GM18511 (cell line): ENCODE measurements around the gene TEFM.
"Not testable (repeated sequence)": the region's sequence is repeated elsewhere in the genome, so short reads cannot be mapped to it uniquely, and the experiment has no call there.

ENCODE experiments used
- ATAC-seq: cut with Tn5 transposase; IDR thresholded peaks from one replicate; pipeline ENCODE4 v1.9.1; 2021; ENCODE audit warnings: mild to moderate bottlenecking, moderate library complexity; ENCODE audit not compliant: unreplicated experiment

TEFM gene

DNA sequence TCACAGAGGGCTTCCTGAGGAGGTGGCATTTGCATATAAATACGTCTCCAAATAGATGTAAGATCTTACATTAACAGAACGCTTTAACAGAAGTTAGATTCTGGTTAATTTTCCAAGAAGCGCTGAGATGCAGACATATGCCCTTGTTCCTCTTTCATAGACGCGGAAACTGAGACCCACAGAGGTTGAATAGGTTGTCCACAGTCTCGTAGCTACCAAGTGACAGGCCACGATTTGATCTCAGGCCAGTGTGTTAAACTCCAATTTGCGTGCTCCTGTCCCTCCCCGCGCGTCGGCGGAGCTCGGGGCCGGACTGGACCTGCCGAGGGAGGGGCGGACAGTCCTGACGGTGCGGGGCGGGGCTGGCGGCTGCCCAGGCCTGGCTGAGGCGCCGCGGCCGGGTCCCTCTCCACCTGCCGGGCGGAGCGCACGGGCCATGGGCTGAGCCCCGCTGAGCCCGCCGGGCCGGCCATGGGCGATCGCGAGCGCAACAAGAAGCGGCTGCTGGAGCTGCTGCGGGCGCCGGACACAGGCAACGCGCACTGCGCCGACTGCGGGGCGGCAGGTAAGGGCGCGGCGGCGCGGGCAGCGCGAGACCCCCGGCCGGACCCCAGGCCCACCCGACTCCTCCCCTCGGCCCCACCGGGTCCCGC is 15.6 kb upstream of the TEFM start, which contains the start of gene ADAP2:
Gene ADAP2 (plus strand): TSS at position 402 of the 653 bp plus-strand sequence. CDS start 70 bp downstream, at position 472.
- no peak for ATAC-seq

DNA sequence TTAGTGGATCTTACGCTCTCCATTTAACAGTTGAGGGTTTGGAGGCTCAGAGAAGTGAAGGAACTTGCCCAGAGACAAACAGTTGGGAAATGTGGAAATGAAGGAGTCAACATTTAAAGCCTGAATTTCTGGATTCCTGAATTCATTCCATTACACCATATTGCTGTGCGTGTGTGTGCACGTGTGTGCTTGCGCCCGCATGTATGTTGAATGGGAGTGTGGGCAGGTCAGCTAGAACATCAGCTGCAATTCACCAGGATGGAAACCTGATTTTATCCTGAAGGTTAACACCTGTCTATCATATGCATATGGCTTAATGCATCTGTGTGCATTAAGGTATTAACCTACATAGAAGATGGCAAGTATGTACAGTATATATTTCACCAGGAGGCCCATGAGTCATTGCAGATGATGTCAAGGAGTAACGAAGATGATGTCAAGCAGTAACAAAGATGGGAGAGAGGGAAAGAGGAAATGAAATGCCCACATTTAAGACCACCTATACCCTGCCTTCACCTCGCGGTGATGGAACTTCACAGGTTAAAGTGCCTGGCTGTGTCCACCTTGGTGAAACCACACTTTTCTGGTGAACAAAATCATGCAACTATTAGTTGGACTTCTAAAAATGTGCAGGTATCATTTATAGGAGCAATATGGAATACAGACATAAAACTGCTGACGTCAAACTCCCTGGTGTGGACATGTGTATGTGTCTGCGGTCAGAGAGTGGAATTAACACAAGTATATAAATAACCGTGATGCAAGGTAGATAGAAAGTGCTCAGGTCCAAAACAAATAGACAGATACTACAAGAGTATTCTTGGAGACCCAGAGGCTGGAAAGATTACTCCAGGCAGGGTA is 14.9 kb upstream of the TEFM start:
- ATAC-seq = no peak

DNA sequence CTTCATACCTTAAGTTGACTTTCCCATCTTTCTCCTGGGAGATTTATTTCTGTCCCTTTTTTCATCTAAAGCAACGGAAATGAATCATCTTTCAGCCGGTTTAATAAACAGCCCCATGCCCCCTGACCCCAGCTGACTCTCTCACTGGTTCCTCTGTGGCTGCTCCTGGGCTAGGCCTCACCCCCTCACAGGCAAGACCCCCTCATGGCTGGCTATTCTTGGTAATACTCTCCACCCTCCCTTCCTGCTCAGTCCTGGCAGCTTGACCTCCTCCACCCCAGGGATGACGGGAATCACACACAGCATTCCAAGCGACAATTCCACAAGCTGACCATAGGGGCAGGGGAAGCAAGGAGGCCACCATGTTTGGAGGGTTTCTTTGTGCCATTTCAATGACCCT is 14.2 kb upstream of the TEFM start:
- ATAC-seq = no peak

DNA sequence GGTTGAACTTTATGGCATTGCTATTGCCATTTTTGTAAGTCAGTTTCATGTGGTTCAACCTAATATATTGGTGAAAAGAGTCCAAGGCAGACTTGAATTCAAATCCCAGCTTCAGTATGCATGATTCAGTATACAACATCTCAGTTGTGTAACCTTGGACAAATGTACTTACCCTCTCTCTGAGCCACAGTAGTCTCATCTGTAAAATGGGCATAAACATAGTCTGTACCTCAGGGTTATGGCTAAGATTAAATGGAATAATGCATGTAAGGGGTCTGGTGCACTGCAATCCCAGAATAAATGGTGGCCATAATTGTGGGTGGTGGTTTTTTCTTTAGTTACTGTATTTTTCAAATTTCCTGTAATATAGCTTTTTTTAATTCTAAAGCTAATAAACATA is 11.0 kb upstream of the TEFM start:
- ATAC-seq = no peak

- no peak for ATAC-seq
Observed at GRCh38 chr17:30915833-30916611, 10.0 kb upstream of the TEFM start.

- ATAC-seq = no peak
Observed at GRCh38 chr17:30913955-30914354, 7.9 kb upstream of the TEFM start.

- not testable (repeated sequence) for ATAC-seq
Observed at GRCh38 chr17:30910151-30910550, 4.1 kb upstream of the TEFM start.

GRCh38 chr17:30908717-30909420 is 2.8 kb upstream of the TEFM start:
- no peak for ATAC-seq

DNA sequence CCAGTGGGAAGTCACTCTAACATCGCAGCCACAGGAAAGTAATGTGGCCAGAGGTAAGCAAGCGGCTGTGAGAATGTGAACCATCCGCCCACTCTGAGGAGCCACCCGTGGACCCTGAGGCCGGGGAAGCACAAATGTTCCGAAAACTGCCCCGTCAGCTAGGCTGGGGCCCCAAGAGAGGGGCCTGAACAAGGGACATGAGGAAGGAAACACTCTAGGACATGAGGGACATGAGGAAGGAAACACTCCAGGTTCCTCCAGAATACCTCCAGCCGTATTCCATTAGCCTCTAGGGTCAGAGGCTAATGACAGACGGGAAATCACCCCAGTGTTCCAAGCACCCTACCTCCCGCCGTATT is 317 bp downstream of the TEFM start:
- ATAC-seq = peak; percentile 23

DNA sequence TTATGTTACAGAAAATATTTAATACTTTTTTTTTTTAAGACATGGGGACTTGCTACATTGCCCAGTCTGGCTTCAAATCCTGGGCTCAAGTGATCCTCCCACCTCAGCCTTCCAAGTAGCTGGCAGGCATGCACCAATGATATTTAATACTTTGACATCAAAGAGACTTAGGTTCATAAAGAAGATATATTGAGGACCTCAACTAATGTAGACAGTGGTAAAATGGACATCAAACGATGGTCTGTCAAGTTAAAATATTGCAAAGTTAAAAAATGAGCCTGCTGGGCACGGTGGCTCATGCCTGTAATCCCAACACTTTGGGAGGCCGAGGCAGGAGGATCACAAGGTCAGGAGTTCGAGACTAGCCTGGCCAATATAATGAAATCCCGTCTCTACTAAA is 8.7 kb downstream of the TEFM start:
- ATAC-seq = no peak

- ATAC-seq = no peak
Observed at GRCh38 chr17:30894236-30894635, 11.8 kb downstream of the TEFM start.

- ATAC-seq = no peak
Observed at GRCh38 chr17:30886187-30886586, 19.9 kb downstream of the TEFM start.

- ATAC-seq = no peak
Observed at GRCh38 chr17:30869005-30869404, 37.0 kb downstream of the TEFM start.

DNA sequence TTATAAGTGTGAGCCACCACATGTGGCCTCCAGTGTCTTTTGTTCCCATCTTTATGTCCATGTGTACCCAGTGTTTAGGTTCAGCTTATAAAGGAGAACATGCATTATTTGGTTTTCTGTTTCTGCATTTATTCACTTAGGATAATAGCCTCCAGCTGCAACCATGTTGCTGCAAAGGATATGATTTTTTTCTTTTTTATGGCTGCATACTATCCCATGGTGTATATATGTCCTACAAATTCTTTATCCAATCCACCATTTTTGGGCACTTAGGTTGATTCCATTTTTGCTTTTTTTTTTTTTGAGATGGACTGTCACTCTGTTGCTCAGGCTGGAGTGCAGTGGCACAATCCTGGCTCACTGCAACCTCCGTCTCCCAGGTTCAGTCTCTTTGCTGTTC is 41.4 kb downstream of the TEFM start:
- ATAC-seq = no peak

DNA sequence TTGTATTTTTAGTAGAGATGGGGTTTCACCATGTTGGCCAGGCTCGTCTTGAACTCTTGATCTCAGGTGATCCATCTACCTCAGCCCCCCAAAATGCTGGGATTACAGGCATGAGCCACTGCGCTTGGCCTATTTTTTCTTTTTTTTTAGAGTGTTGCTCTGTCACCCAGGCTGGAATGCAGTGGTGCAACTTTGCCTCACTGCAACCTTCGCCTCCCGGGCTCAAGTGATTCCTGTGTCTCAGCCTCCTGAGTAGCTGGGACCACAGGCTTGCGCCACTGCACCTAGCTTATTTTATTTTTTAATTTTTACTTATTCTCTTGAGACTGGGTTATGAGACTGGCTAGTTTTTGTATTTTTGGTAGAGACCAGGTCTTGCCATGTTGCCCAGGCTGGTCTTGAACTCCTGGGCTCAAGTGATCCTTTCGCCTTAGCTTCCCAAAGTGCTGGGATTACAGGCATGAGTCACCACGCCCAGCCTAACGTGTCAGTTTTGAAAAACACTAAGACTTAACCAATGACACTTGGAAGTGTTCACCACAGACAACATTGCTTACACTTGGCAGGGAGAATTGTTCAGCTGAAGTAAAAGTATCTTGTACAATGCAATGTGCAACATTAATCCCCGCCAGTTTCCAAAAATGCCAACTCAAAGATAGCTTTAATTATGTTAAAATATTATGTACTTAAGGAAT is 47.3 kb downstream of the TEFM start:
- no peak for ATAC-seq

GRCh38 chr17:30854146-30854545 is 51.9 kb downstream of the TEFM start:
- no peak for ATAC-seq
